Measurements from ENCODE around the gene STARD7. TPM values are rescaled to one million over a fixed set of nuclear protein-coding genes. Genes with fewer than 3 reads are reported as not detected.
A peak's percentile ranks its signal among the peaks of the same experiment; 100 is the strongest.
"Not testable (repeated sequence)": the region's sequence is repeated elsewhere in the genome, so short reads cannot be mapped to it uniquely, and the experiment has no call there.

STARD7 gene
- polyA plus RNA-seq, 1 donor: 164 TPM

DNA sequence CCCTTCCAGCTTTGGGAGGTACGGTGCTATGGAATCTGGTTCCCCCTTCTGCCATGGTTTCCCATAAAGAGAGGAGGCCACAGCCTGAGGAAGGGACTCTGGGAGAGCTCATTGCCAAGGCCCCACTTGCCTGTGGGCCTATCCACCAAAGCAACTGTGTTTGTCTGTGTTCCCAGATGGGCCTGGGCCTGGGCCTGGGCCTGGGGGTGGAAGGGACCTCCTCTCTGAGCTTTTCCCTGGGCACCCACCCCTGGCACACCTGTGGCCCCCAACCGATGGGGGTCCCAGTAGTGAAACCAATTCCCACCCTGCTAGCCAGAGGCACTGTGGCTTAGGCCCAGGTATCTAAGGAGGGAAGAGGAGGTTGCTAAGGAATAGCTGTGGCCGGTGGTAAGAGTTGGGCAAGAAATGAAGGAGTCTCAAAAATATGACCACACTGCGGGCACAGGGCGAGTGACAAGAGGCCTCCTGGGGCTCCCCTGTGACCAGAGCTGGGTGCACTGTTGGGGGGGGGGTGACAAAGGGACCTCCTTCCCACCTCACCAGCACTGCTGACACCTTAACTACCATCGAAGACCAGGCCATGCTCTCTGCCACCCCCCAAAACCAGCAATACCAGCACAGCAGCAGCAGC lies 58.5 kb downstream of the STARD7 start:
- no peak for DNase-seq

DNA sequence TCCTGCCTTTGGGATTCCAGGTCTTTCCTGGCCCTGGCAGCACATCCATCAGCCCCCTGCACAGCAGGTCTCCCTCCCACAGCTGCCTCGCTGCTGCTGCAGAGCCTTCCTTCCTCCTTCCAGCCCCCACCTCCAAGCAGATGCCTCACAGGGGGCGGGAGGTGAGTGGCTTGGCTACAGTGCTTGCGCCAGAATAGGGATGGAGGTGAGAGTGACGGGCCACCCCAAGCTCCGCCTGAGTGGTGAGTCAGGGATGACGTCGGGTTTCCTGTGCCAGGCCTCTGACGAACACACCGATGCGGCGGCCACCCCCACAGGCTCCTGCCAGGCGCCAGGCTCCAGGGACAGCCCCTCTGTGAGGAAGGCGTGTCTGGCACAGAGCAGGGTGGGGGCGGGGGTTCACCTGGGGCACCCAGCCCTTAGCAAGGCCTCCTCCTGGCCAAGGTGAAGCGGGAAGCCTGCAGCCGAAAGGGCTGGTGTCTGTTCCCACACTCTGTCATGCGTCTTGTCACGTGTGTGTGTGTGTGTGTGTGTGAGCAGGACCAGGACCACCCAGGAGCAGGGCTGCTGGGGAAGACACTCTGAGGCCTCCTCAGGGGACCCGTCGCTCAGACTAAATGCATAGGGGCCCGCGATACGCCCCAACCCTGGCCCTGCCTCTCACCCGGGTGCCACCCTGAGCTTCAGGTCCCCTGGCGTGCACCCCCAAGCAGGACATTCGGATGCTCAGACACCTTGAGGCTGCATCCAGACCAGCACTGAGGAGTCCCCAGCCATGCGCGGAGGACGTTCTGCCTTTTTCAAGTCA lies 60.0 kb downstream of the STARD7 start:
- DNase-seq: peak; percentile 75

DNA sequence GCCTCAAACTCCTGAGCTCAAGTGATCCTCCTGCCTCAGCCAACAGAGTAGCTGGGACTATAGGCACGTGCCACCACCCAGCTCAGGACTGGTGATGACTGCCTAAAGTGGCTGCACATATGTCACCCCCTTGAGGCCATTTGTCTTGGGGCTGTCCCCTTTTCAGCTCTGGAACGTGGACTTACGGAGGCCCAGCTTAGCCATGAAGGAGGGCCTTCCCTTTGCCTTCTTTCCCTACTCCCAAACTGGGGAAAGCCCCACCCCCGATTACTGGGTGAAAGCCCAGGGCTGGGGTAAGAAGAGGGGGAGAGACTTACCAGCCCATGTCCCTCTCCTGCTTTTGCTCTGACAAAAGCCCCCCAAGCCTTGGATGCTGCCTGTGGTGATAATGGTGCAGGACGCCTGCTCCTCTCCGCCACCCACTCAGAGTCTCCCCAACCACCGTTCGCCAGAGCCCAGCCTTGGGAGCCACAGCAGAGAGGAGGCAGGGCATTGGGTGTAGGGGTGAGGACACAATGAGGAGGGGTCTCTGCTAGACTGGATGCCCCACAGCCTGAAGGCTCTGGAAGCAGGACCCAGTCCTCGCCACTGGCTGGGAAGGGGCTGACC lies 60.9 kb downstream of the STARD7 start:
- DNase-seq: no peak

- DNase-seq: no peak
Measured at GRCh38 chr2:96146881-96147592, 61.6 kb downstream of the STARD7 start.

- no peak for DNase-seq
Measured at GRCh38 chr2:96146153-96146880, 62.3 kb downstream of the STARD7 start.

GRCh38 chr2:96145848-96146152 lies 62.8 kb downstream of the STARD7 start:
- DNase-seq: no peak

DNA sequence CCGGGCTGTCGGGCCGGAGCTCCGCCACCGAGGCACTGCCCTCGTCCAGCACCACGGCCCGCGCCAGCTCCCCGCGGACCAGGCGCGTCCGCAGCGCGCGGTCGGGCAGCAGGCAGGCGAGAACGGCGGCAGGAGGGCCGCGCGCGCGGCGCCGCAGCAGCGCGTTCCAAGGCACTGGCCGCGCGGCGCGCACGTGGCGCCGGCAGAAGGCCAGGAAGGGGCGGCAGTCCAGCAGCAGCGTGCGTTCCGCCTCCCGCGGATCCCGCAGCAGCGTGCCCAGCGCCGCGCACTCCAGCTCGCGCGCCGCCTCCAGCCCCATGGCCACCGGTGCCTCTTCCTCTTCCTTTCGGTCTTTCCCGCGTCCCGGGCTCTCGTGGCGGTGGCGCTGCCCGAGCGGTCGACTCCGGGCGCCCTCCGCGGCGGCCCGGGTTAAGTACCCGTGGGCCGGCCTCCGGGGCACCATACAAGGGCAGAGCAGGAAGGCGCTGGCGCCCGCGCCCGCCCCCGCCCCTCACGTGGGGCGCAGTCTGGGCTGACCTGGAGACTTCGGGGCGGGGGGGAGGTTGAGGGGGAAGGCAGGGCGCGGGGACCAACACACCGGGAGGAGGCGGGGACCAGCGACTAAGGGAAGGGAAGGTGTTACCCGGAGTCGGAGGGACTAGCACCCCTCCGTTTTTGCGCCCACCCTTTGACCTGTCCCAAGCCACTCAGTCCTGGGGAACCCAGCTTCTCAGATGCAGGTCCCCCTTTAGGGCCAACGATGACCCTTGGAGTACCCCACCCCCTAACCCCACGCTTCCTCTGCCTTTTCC lies 63.4 kb downstream of the STARD7 start, which contains the start of gene DUSP2:
Gene DUSP2, minus strand, starts transcription at position 405 of the 812 bp plus-strand sequence. Its CDS starts 86 bp downstream, at position 319.
- DNase-seq: no peak

- DNase-seq: no peak
Measured at GRCh38 chr2:96144481-96145035, 64.1 kb downstream of the STARD7 start.

GRCh38 chr2:96143848-96144480 lies 64.7 kb downstream of the STARD7 start:
- DNase-seq: no peak

GRCh38 chr2:96143231-96143847 lies 65.3 kb downstream of the STARD7 start:
- no peak for DNase-seq

- no peak for DNase-seq
Measured at GRCh38 chr2:96142217-96143113, 66.2 kb downstream of the STARD7 start.

GRCh38 chr2:96141624-96141967 lies 67.0 kb downstream of the STARD7 start:
- not testable (repeated sequence) for DNase-seq

DNA sequence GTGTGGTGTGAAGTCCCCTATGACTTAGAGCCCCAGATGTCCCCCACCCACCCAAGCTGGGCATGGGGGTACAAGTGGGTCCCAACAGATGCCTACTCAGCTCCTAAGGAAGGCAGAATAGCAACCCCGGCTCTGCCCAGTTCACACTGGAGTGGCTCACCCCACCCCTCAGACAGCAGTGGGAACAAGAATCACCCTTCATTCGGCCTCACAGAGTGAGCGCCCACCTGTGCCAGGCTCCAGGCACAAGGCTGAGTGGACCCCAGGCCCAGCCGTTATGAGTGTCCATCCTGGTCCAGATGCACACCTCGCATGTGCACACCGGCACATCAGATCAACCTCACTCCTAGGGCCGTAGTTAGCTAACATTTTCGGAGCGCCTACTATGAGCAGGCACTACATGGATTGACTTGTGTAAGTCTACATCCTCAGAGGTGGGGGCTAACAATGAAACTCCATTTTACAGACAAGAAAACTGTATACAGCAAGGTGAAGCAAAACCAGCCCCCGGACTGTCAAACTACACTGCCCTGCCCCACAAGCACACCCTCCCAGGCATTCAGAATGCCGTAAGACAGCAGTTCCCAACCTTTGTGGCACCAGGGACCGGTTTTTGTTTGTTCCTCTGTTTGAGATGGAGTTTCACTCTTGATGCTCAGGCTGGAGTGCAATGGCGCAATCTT lies 67.5 kb downstream of the STARD7 start:
- DNase-seq: no peak

DNA sequence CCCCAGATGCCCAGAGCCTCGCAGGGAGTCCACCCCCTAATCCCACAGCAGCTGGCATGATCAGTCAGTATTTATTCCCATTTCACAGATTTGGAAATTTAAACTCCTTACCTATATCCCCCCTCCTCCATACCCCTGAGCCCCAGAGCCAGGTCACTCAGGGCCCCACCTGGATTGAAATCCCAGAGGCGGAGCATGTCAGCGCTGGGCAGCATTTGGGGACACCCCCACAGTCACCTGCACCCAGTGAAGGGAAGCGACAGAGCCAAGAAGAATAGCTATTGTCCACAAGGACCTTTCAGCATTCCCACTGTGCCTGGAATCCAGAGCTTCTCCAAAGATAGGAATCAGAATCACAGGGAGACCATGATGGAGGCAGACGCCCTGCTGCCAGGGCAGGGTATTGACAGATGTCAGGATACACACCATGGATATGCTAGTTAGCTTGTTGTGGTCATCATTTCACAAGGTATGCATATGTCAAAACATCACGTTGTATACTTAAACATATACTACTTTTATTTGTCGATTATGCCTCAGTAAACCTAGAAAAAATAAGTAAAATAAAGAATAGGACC lies 69.4 kb downstream of the STARD7 start:
- no peak for DNase-seq

DNA sequence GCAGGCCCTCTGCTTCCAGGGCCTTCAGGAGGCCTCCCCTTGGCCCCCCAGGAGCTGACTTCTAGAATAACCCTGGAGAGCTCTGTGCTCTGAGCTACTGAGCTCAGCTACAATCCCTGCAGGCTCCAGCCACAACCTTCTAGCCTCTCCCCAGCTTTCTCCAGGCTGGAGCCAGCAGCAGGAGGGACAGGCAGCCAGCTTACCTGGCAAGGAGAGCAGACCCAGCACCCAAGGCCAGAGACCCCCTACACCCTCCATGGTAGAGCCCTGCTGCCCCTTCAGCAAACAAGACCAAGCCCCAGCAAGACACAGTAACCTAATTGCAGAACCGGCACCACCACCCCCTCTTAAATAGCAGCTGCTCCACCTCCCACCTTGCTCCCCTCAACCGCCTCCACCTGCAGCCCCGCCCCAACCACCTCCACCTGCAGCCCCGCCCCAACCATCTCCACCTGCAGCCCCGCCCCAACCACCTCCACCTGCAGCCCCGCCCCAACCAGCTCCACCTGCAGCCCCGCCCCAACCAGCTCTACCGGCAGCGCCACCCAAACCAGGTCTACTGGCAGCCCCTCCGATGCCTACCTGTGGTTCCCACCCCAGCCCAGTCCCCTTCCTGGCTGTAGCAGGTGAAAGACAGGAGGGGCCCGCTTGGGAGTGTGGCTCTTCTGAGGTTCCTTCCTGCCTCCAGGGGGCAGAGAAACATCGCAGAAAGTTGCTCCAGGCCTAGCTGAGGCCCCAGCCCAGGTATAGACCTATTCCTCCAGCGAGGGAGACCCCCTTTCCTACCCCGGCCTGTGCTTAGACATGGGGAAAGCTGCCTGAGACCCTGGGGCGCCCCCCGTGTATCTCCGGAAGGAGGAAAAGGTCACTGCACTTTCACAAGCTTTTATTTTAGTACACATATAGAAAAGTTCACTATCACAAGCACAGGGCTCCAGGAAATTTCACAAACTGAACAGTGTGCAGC lies 70.2 kb downstream of the STARD7 start, which contains the start of gene ASTL:
Gene ASTL, minus strand, starts transcription at position 324 of the 967 bp plus-strand sequence. Its CDS starts 66 bp downstream, at position 258.
- DNase-seq: no peak
